Activated CD4-positive, alpha-beta T cell treated with anti-CD3 and anti-CD28 coated beads, Interleukin-2, amount 10 ng/mL, durations not matched to agents 7 days and 5 days (primary cell): ENCODE results near the gene GLYATL1. TPM values are rescaled to one million over a fixed set of nuclear protein-coding genes. Genes with fewer than 3 reads are reported as not detected.

Source experiments
- CTCF ChIA-PET: fragments of 350-600 bp; sonication (Branson Sonifier 250); formaldehyde crosslinking; loops from one replicate; lab custom pipeline; 2021; ENCODE audit warnings: antibody characterized with exemption; lab: Charles Lee
- POLR2A ChIA-PET: fragments of 350-600 bp; sonication (Branson Sonifier 250); formaldehyde crosslinking; loops from one replicate; lab custom pipeline; 2021; ENCODE audit warnings: antibody characterized with exemption; lab: Charles Lee
- DNase-seq: peaks from one replicate; pipeline ENCODE4 v3.0.0-alpha.2; 2020
- H3K27ac Mint-ChIP-seq: one replicate; pipeline ENCODE4 v1.8.0; 2021; ENCODE audit warnings: mild to moderate bottlenecking, moderate library complexity, mixed read lengths
- H3K27me3 Mint-ChIP-seq: one replicate; pipeline ENCODE4 v1.8.0; 2021; ENCODE audit warnings: mixed read lengths
- H3K36me3 Mint-ChIP-seq: one replicate; pipeline ENCODE4 v1.8.0; 2021; ENCODE audit warnings: low read depth, mixed read lengths
- H3K4me1 Mint-ChIP-seq: one replicate; pipeline ENCODE4 v1.8.0; 2021; ENCODE audit warnings: mixed read lengths
- H3K4me3 Mint-ChIP-seq: one replicate; pipeline ENCODE4 v1.8.0; 2021; ENCODE audit warnings: mild to moderate bottlenecking, moderate library complexity, mixed read lengths
- H3K9me3 Mint-ChIP-seq: one replicate; pipeline ENCODE4 v1.8.0; 2021; ENCODE audit warnings: mixed read lengths
- total RNA-seq, 2 experiments: library from RNA; stranded (reverse); gene quantifications; one replicate each; pipeline ENCODE4 v1.2.3, GENCODE V29; 2021

Gene GLYATL1
- total RNA-seq, 2 experiments from 2014 or later, result not detected

GRCh38 chr11:58933661-58934060 lies 5.6 kb upstream of the GLYATL1 start:
- ChIA-PET CTCF (interaction anchor here (0.8 kb wide), 1 partner anchor 31 kb away, joined by 4 read pairs; no protein-coding TSS in a partner anchor), POLR2A (no interaction called here)
- no peaks in the 10 kb centered on the region for H3K4me1 Mint-ChIP-seq
- no peaks in the 10 kb centered on the region for H3K27me3 Mint-ChIP-seq
- no peaks in the 10 kb centered on the region for H3K36me3 Mint-ChIP-seq
- no peak overlapping the region for H3K4me3 Mint-ChIP-seq
- H3K9me3 Mint-ChIP-seq, result no peaks in the 10 kb centered on the region
- H3K27ac Mint-ChIP-seq, result no peak overlapping the region
- DNase-seq, result no peak

- no peaks in the 10 kb centered on the region for H3K36me3 Mint-ChIP-seq
- CTCF ChIA-PET, result no interaction called here
- POLR2A ChIA-PET, result no interaction called here
- no peaks in the 10 kb centered on the region for H3K9me3 Mint-ChIP-seq
- no peak for DNase-seq
- no peaks in the 10 kb centered on the region for H3K4me1 Mint-ChIP-seq
- no peaks in the 10 kb centered on the region for H3K27me3 Mint-ChIP-seq
- no peak overlapping the region for H3K4me3 Mint-ChIP-seq
- no peak overlapping the region for H3K27ac Mint-ChIP-seq
These were observed 4.3 kb upstream of the GLYATL1 start for GRCh38 chr11:58934945-58935513.

- H3K4me3 Mint-ChIP-seq, result no peak overlapping the region
- no peak overlapping the region for H3K27ac Mint-ChIP-seq
- no peaks in the 10 kb centered on the region for H3K4me1 Mint-ChIP-seq
- DNase-seq, result no peak
- ChIA-PET CTCF (interaction anchor here (1.2 kb wide), 1 partner anchor 9 kb away, joined by 5 read pairs; no protein-coding TSS in a partner anchor), POLR2A (no interaction called here)
- no peaks in the 10 kb centered on the region for H3K36me3 Mint-ChIP-seq
- no peaks in the 10 kb centered on the region for H3K9me3 Mint-ChIP-seq
- H3K27me3 Mint-ChIP-seq, result no peaks in the 10 kb centered on the region
These were observed 890 bp upstream of the GLYATL1 start for GRCh38 chr11:58938398-58938797.

- H3K27ac Mint-ChIP-seq, result no peak overlapping the region
- H3K36me3 Mint-ChIP-seq, result no peaks in the 10 kb centered on the region
- no peaks in the 10 kb centered on the region for H3K27me3 Mint-ChIP-seq
- no peak for DNase-seq
- H3K4me3 Mint-ChIP-seq, result no peak overlapping the region
- ChIA-PET POLR2A (no interaction called here), CTCF (no interaction called here)
- no peaks in the 10 kb centered on the region for H3K4me1 Mint-ChIP-seq
- no peaks in the 10 kb centered on the region for H3K9me3 Mint-ChIP-seq
These were observed 740 bp downstream of the GLYATL1 start for GRCh38 chr11:58940028-58940427.

- no peak for DNase-seq
- Mint-ChIP-seq H3K27me3 (peaks cover 5% of the 10 kb centered on the region), H3K36me3 (no peaks in the 10 kb centered on the region), H3K9me3 (no peaks in the 10 kb centered on the region), H3K27ac (no peak overlapping the region), H3K4me1 (no peaks in the 10 kb centered on the region), H3K4me3 (no peak overlapping the region)
- CTCF ChIA-PET, result no interaction called here
- POLR2A ChIA-PET, result no interaction called here
These were observed 2.5 kb downstream of the GLYATL1 start for GRCh38 chr11:58941838-58942237.

- CTCF ChIA-PET, result no interaction called here
- no peak overlapping the region for H3K27ac Mint-ChIP-seq
- peaks cover 5% of the 10 kb centered on the region for H3K27me3 Mint-ChIP-seq
- DNase-seq, result no peak
- POLR2A ChIA-PET, result no interaction called here
- H3K9me3 Mint-ChIP-seq, result no peaks in the 10 kb centered on the region
- H3K4me1 Mint-ChIP-seq, result no peaks in the 10 kb centered on the region
- H3K4me3 Mint-ChIP-seq, result no peak overlapping the region
- H3K36me3 Mint-ChIP-seq, result no peaks in the 10 kb centered on the region
These were observed 6.4 kb downstream of the GLYATL1 start for GRCh38 chr11:58945663-58946062.

- Mint-ChIP-seq H3K4me1 (no peaks in the 10 kb centered on the region), H3K27me3 (peaks cover 8% of the 10 kb centered on the region), H3K9me3 (no peaks in the 10 kb centered on the region), H3K4me3 (no peak overlapping the region), H3K27ac (no peak overlapping the region), H3K36me3 (no peaks in the 10 kb centered on the region)
- DNase-seq, result no peak
- POLR2A ChIA-PET, result no interaction called here
- CTCF ChIA-PET, result no interaction called here
These were observed 9.9 kb downstream of the GLYATL1 start for GRCh38 chr11:58949184-58949583.

GRCh38 chr11:58957922-58958321 lies 18.6 kb downstream of the GLYATL1 start:
- CTCF ChIA-PET, result interaction anchor here (1.4 kb wide), 1 partner anchor 100 kb away, joined by 4 read pairs; no protein-coding TSS in a partner anchor
- H3K4me1 Mint-ChIP-seq, result peaks cover 2% of the 10 kb centered on the region
- DNase-seq, result no peak
- H3K36me3 Mint-ChIP-seq, result no peaks in the 10 kb centered on the region
- H3K4me3 Mint-ChIP-seq, result no peak overlapping the region
- peaks cover 4% of the 10 kb centered on the region for H3K27me3 Mint-ChIP-seq
- H3K27ac Mint-ChIP-seq, result no peak overlapping the region
- POLR2A ChIA-PET, result no interaction called here
- no peaks in the 10 kb centered on the region for H3K9me3 Mint-ChIP-seq

- no peak overlapping the region for H3K4me3 Mint-ChIP-seq
- no peak overlapping the region for H3K27ac Mint-ChIP-seq
- ChIA-PET CTCF (interaction anchor here (0.7 to 1.4 kb wide), 2 partner anchors 100 to 242 kb away, joined by 3 to 4 read pairs; no protein-coding TSS in a partner anchor), POLR2A (no interaction called here)
- no peaks in the 10 kb centered on the region for H3K36me3 Mint-ChIP-seq
- peak; percentile 43 for DNase-seq
- H3K9me3 Mint-ChIP-seq, result no peaks in the 10 kb centered on the region
- H3K4me1 Mint-ChIP-seq, result peaks cover 2% of the 10 kb centered on the region
- peaks cover 1% of the 10 kb centered on the region for H3K27me3 Mint-ChIP-seq
These were observed 19.2 kb downstream of the GLYATL1 start for GRCh38 chr11:58958500-58958899.

GRCh38 chr11:58963551-58964104 lies 24.3 kb downstream of the GLYATL1 start:
- POLR2A ChIA-PET, result no interaction called here
- Mint-ChIP-seq H3K9me3 (no peaks in the 10 kb centered on the region), H3K4me1 (no peaks in the 10 kb centered on the region), H3K36me3 (no peaks in the 10 kb centered on the region), H3K4me3 (no peak overlapping the region), H3K27me3 (no peaks in the 10 kb centered on the region), H3K27ac (no peak overlapping the region)
- CTCF ChIA-PET, result no interaction called here
- DNase-seq, result no peak

- Mint-ChIP-seq H3K4me1 (no peaks in the 10 kb centered on the region), H3K36me3 (no peaks in the 10 kb centered on the region), H3K27ac (no peak overlapping the region), H3K9me3 (no peaks in the 10 kb centered on the region), H3K27me3 (no peaks in the 10 kb centered on the region), H3K4me3 (no peak overlapping the region)
- ChIA-PET POLR2A (no interaction called here), CTCF (no interaction called here)
- no peak for DNase-seq
These were observed 26.1 kb downstream of the GLYATL1 start for GRCh38 chr11:58965246-58965985.

GRCh38 chr11:58968251-58968711 lies 29.0 kb downstream of the GLYATL1 start:
- Mint-ChIP-seq H3K36me3 (no peaks in the 10 kb centered on the region), H3K4me1 (no peaks in the 10 kb centered on the region), H3K9me3 (no peaks in the 10 kb centered on the region), H3K27me3 (no peaks in the 10 kb centered on the region), H3K27ac (no peak overlapping the region), H3K4me3 (no peak overlapping the region)
- DNase-seq, result no peak
- POLR2A ChIA-PET, result no interaction called here
- CTCF ChIA-PET, result no interaction called here

- no peak overlapping the region for H3K4me3 Mint-ChIP-seq
- H3K27me3 Mint-ChIP-seq, result peaks cover 6% of the 10 kb centered on the region
- no peak for DNase-seq
- no peaks in the 10 kb centered on the region for H3K4me1 Mint-ChIP-seq
- ChIA-PET CTCF (no interaction called here), POLR2A (no interaction called here)
- H3K9me3 Mint-ChIP-seq, result no peaks in the 10 kb centered on the region
- no peak overlapping the region for H3K27ac Mint-ChIP-seq
- no peaks in the 10 kb centered on the region for H3K36me3 Mint-ChIP-seq
These were observed 38.2 kb downstream of the GLYATL1 start for GRCh38 chr11:58977470-58977869.
